K562 (cell line): ENCODE measurements around the gene METTL25B. TPM values are rescaled to one million over a fixed set of nuclear protein-coding genes. Genes with fewer than 3 reads are reported as not detected.
A peak's percentile ranks its signal among the peaks of the same experiment; 100 is the strongest.

ENCODE experiments used
- ATAC-seq: fragments of 200-7000 bp; cut with Tn5 transposase; 3 replicates; pipeline ENCODE4 v1.9.1; 2020; ENCODE audit warnings: moderate library complexity
- BruUV-seq: library from RNA; stranded (reverse); fragments of 400-500 nt; replicated peaks from 2 replicates; lab custom pipeline; 2021; lab: Mats Ljungman, UMichigan
- CTCF ChIA-PET: fragments of 300-600 bp; formaldehyde crosslinking; extraction: SDS; loops from one replicate; lab custom pipeline; 2021; ENCODE audit warnings: low intra/inter-chr PET ratio; lab: Yijun Ruan, JAX
- POLR2A ChIA-PET: fragments of 300-600, 350-650 bp; sonication (Branson Sonifier 250); formaldehyde crosslinking; extraction: SDS; loops from one replicate; lab custom pipeline; 2021; ENCODE audit warnings: antibody characterized with exemption, inconsistent platforms; lab: Yijun Ruan, JAX
- DNase-seq, 4 experiments: peaks; one replicate each; pipeline versions ENCODE4 v3.0.0 to v3.0.0-alpha.2; 2011 to 2018; ENCODE audit warnings: low spot score in 3 of 4, mixed read lengths in 3 of 4; ENCODE audit errors: extremely low read depth in 1 of 4
- FAIRE-seq: peaks from 2 replicates; lab custom pipeline; 2011; peaks lifted over from hg19 to GRCh38; lab: Jason Lieb, UNC
- H2AFZ ChIP-seq: 2 replicates; pipeline ENCODE4 v1.6.0; 2011; ENCODE audit warnings: low read depth, low read length, control low read depth, inconsistent platforms
- H3K27ac ChIP-seq: fragments of 200-600 bp; 3 replicates; pipeline ENCODE4 v1.8.0; 2011; ENCODE audit warnings: low read depth, mild to moderate bottlenecking, control low read depth, inconsistent platforms, low read length, moderate library complexity, mixed read lengths; ENCODE audit errors: extremely low read depth
- H3K27me3 ChIP-seq, 2 experiments: fragments of 300-600 bp in 1 of 2; 2 replicates in 1 of 2; 3 replicates in 1 of 2; pipeline versions ENCODE4 v1.6.0 to v1.8.0; 2011; ENCODE audit warnings: inconsistent platforms in 2 of 2, low read length in 2 of 2, mild to moderate bottlenecking in 1 of 2, mixed read lengths in 1 of 2, moderate library complexity in 1 of 2; ENCODE audit not compliant: control insufficient read depth in 2 of 2, insufficient read depth in 2 of 2
- H3K36me3 ChIP-seq: fragments of 300-600 bp; 3 replicates; pipeline ENCODE4 v1.8.0; 2011; ENCODE audit warnings: mild to moderate bottlenecking, low read length, inconsistent platforms; ENCODE audit not compliant: control insufficient read depth, insufficient read depth
- H3K4me1 ChIP-seq, 2 experiments: fragments of 200-600 bp in 1 of 2; replicated peaks in 1 of 2; 2 replicates in 1 of 2; 3 replicates in 1 of 2; pipeline versions ENCODE4 v1.5.1 to v1.8.0; 2011; ENCODE audit warnings: inconsistent platforms in 2 of 2, low read length in 2 of 2, mild to moderate bottlenecking in 1 of 2, mixed read lengths in 1 of 2, moderate library complexity in 1 of 2; ENCODE audit not compliant: control insufficient read depth in 2 of 2, insufficient read depth in 2 of 2
- H3K4me2 ChIP-seq: 2 replicates; pipeline ENCODE4 v1.6.1; 2011; ENCODE audit warnings: low read length, control low read depth, inconsistent platforms, mixed read lengths; ENCODE audit not compliant: insufficient read depth
- H3K4me3 ChIP-seq: fragments of 200-600 bp; sonication (generic), shearing (Covaris generic); 2 replicates; pipeline ENCODE4 v1.5.1; 2016; ENCODE audit warnings: control low read depth, inconsistent platforms
- H3K79me2 ChIP-seq: fragments of 200-600 bp; 3 replicates; pipeline ENCODE4 v1.8.0; 2011; ENCODE audit warnings: low read length, inconsistent platforms; ENCODE audit not compliant: control insufficient read depth, insufficient read depth
- H3K9ac ChIP-seq, 2 experiments: 2 replicates each; pipeline versions ENCODE4 v1.6.0 to v1.6.1; 2011; ENCODE audit warnings: low read depth in 2 of 2, low read length in 2 of 2, control low read depth in 1 of 2, inconsistent platforms in 1 of 2, mild to moderate bottlenecking in 1 of 2, mixed read lengths in 1 of 2; ENCODE audit not compliant: insufficient read depth in 1 of 2
- H3K9me1 ChIP-seq: one replicate; pipeline ENCODE4 v1.6.0; 2011; ENCODE audit warnings: inconsistent platforms, mild to moderate bottlenecking, low read length, moderate library complexity; ENCODE audit not compliant: control insufficient read depth, insufficient read depth
- H3K9me3 ChIP-seq: replicated peaks from 2 replicates; pipeline ENCODE4 v1.5.1; 2011; ENCODE audit warnings: low read depth, low read length, inconsistent platforms; ENCODE audit not compliant: control insufficient read depth, insufficient read depth
- H4K20me1 ChIP-seq: replicated peaks from 2 replicates; pipeline ENCODE4 v1.6.1; 2011; ENCODE audit warnings: low read length, inconsistent platforms, mixed read lengths; ENCODE audit not compliant: control insufficient read depth, insufficient read depth
- ARID2 ChIP-seq: fragments of 450-650 bp; IDR thresholded peaks from 2 replicates; pipeline ENCODE4 v1.6.1; 2017; ENCODE audit warnings: antibody characterized with exemption, mild to moderate bottlenecking
- ASH1L ChIP-seq: fragments of 450-650 bp; IDR thresholded peaks from 2 replicates; pipeline ENCODE4 v1.6.1; 2018; ENCODE audit warnings: borderline replicate concordance, mild to moderate bottlenecking, low read depth; ENCODE audit not compliant: partially characterized antibody
- CREM ChIP-seq: IDR thresholded peaks from 2 replicates; pipeline ENCODE4 v1.6.1; 2014; ENCODE audit warnings: antibody characterized with exemption, low read depth
- PATZ1 ChIP-seq: fragments of 250-450 bp; sonication (Bioruptor Pico); IDR thresholded peaks from 2 replicates; pipeline ENCODE4 v1.5.0; 2020; ENCODE audit warnings: mild to moderate bottlenecking, borderline replicate concordance
- POLR2AphosphoS2 ChIP-seq: IDR thresholded peaks from 2 replicates; pipeline ENCODE4 v1.6.1; 2012; ENCODE audit warnings: low read length, improper control_type of control experiment
- POLR3G ChIP-seq: IDR thresholded peaks from 2 replicates; pipeline ENCODE4 v1.6.1; 2011; ENCODE audit not compliant: insufficient read length, insufficient replicate concordance; ENCODE audit errors: extremely low read depth
- SMARCB1 ChIP-seq: IDR thresholded peaks from 2 replicates; pipeline ENCODE4 v1.6.1; 2011; ENCODE audit warnings: improper control_type of control experiment, low read depth; ENCODE audit not compliant: insufficient read length
- STAT5A ChIP-seq: IDR thresholded peaks from 2 replicates; pipeline ENCODE4 v1.6.1; 2012; ENCODE audit warnings: low read length, inconsistent platforms, borderline replicate concordance
- TEAD2 ChIP-seq: fragments of 450-650 bp; IDR thresholded peaks from 2 replicates; pipeline ENCODE4 v1.6.1; 2016; ENCODE audit warnings: missing genetic modification characterization, control low read depth, missing compliant biosample characterization
- U2AF1 ChIP-seq: fragments of 200-400 bp; formaldehyde crosslinking; optimal IDR thresholded peaks from 2 replicates; pipeline ENCODE3; 2017; ENCODE audit warnings: mild to moderate bottlenecking, low read depth, low read length, moderate library complexity
- VEZF1 ChIP-seq: fragments of 200-800 bp; sonication (Bioruptor generic); IDR thresholded peaks from 2 replicates; pipeline ENCODE4 v1.6.1; 2017; ENCODE audit warnings: missing genetic modification characterization, missing compliant biosample characterization
- ZBTB5 ChIP-seq: fragments of 450-650 bp; IDR thresholded peaks from 2 replicates; pipeline ENCODE4 v1.6.1; 2017; ENCODE audit warnings: antibody characterized with exemption
- ZEB2 ChIP-seq: fragments of 450-650 bp; IDR thresholded peaks from 2 replicates; pipeline ENCODE4 v1.6.1; 2016
- ZFP36 ChIP-seq: fragments of 150-350 bp; IDR thresholded peaks from 2 replicates; pipeline ENCODE4 v1.6.1; 2018; ENCODE audit warnings: low read length, low read depth; ENCODE audit not compliant: partially characterized antibody
- ZNF263 ChIP-seq: sonication (generic); formaldehyde crosslinking; IDR thresholded peaks from 2 replicates; pipeline ENCODE4 v1.8.0; 2022; ENCODE audit warnings: mild to moderate bottlenecking, missing genetic modification reagents, borderline replicate concordance
- WGBS: fragments of 100-300 bp; shearing (Covaris generic); methylation state at CpG from one replicate; pipeline ENCODE4 v1.1.6; 2016; ENCODE audit warnings: low coverage, mixed read lengths; ENCODE audit not compliant: insufficient coverage; ENCODE audit errors: missing lambda C conversion rate; 5-methylcytosine and 5-hydroxymethylcytosine counted together
- in situ Hi-C: fragments of 300-500 bp; cut with MboI; formaldehyde crosslinking; loops from 4 replicates; pipeline ENCODE4 v1.15.0; 2018; ENCODE audit warnings: inconsistent platforms, mixed read lengths
- intact Hi-C: fragments of 100-400 bp; cut with micrococcal nuclease; formaldehyde crosslinking; loops from 2 replicates; pipeline ENCODE4 v1.14.2; 2022
- polyA plus RNA-seq, 8 experiments: library from polyadenylated mRNA; depleted of rRNA in 4 of 8; stranded (reverse) in 5 of 8; unstranded in 3 of 8; fragments of >200 nt; fragmentation: Nextera tagmentation in 2 of 8; fragmentation: Illumina TruSeq in 1 of 8; extraction: Ambion mirVana in 2 of 8; extraction: Trizol in 1 of 8; gene quantifications; 2 replicates each; pipeline versions ENCODE4 v1.2.1 to v1.2.3, GENCODE V29; 2011 to 2014; ENCODE audit warnings: inconsistent platforms in 1 of 8, missing spikeins in 1 of 8
- total RNA-seq, 7 experiments: library from RNA; depleted of rRNA in 6 of 7; stranded (reverse); fragments of >200 nt in 6 of 7; fragmentation: Illumina TruSeq in 2 of 7; extraction: Trizol in 2 of 7; gene quantifications; 2 replicates each; pipeline versions ENCODE4 v1.2.1 to v1.2.3, GENCODE V29; 2011 to 2021; ENCODE audit warnings: low replicate concordance in 1 of 7
- TF ChIP-seq, protein P1 (sequence below), 2 experiments: IDR thresholded peaks; 2 replicates each; pipeline ENCODE4 v1.6.1; 2012; ENCODE audit warnings: improper control_type of control experiment in 2 of 2, low read depth in 2 of 2, low read length in 2 of 2, borderline replicate concordance in 1 of 2

Gene METTL25B
- total and polyA plus RNA-seq, 9 of the 15 experiments (the other 6 are each of a cell fraction or from before 2014, with no cell fraction given) = 7.7 to 48.3 (median 33.1) TPM

GRCh38 chr1:156696755-156697154, 31.5 kb upstream of the METTL25B start:
- WGBS = 80% methylated on average over 8 of the region's 8 CpGs
- Histone ChIP-seq H3K27ac (no peak overlapping the region), H2AFZ (no peak overlapping the region), H3K27me3 (no peaks in the 10 kb centered on the region), H3K9me3 (no peaks in the 10 kb centered on the region), H4K20me1 (no peaks in the 10 kb centered on the region), H3K79me2 (0 out of 3 replicates have a peak, but pooled peaks cover 3% of the 10 kb centered on the region), H3K4me2 (no peak overlapping the region), H3K4me1 (peaks cover 36 to 43% of the 10 kb centered on the region in 2 experiments), H3K9me1 (no peaks in the 10 kb centered on the region), H3K9ac (peak overlapping the region in 1 of 2 experiments; percentile 2; a peak in 1 of 4 replicates), H3K4me3 (no peak overlapping the region), H3K36me3 (no peaks in the 10 kb centered on the region)
- POLR2A ChIA-PET = no interaction called here
- no TSS peak for BruUV-seq
- no peak for FAIRE-seq
- CTCF ChIA-PET = no interaction called here
- no peak for ATAC-seq
- in situ Hi-C loops = no loop called here
- intact Hi-C loops = no loop called here
- DNase-seq = no peak
- TF ChIP-seq ASH1L (no peak), ZNF263 (CRISPR knock-in tag) (no peak), CREM (no peak), ZBTB5 (no peak), U2AF1 (no peak), ARID2 (no peak), ZEB2 (no peak), PATZ1 (no peak), TEAD2 (no peak), POLR3G (no peak), ZFP36 (no peak), SMARCB1 (no peak), POLR2AphosphoS2 (no peak), VEZF1 (CRISPR knock-in tag) (no peak), STAT5A (no peak)
- TF ChIP-seq, protein P1, sequence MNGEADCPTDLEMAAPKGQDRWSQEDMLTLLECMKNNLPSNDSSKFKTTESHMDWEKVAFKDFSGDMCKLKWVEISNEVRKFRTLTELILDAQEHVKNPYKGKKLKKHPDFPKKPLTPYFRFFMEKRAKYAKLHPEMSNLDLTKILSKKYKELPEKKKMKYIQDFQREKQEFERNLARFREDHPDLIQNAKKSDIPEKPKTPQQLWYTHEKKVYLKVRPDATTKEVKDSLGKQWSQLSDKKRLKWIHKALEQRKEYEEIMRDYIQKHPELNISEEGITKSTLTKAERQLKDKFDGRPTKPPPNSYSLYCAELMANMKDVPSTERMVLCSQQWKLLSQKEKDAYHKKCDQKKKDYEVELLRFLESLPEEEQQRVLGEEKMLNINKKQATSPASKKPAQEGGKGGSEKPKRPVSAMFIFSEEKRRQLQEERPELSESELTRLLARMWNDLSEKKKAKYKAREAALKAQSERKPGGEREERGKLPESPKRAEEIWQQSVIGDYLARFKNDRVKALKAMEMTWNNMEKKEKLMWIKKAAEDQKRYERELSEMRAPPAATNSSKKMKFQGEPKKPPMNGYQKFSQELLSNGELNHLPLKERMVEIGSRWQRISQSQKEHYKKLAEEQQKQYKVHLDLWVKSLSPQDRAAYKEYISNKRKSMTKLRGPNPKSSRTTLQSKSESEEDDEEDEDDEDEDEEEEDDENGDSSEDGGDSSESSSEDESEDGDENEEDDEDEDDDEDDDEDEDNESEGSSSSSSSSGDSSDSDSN (IDR thresholded peaks at IDR 0.05; ENCODE audit: borderline replicate concordance in 1 of 2, low read depth in 2 of 2, low read length in 2 of 2) = no peak
